Common myeloid progenitor, CD34-positive (primary cell): ENCODE measurements around the gene PRKCA.
A peak's percentile ranks its signal among the peaks of the same experiment; 100 is the strongest.

ENCODE experiments used
- CTCF ChIA-PET: fragments of 350-600 bp; sonication (Branson Sonifier 250); formaldehyde crosslinking; loops from one replicate; lab custom pipeline; 2021; ENCODE audit warnings: antibody characterized with exemption; lab: Charles Lee
- POLR2A ChIA-PET: fragments of 350-600 bp; sonication (Branson Sonifier 250); formaldehyde crosslinking; loops from one replicate; lab custom pipeline; 2021; ENCODE audit warnings: antibody characterized with exemption; lab: Charles Lee
- DNase-seq, 3 donors: peaks; one replicate each; pipeline versions ENCODE4 v3.0.0 to v3.0.0-alpha.2; 2013
- H3K27ac ChIP-seq, 2 experiments: 1 replicate in 1 of 2; 2 replicates in 1 of 2; pipeline ENCODE4 v1.7.0; 2013; ENCODE audit warnings: inconsistent platforms in 2 of 2, low read length in 2 of 2, mild to moderate bottlenecking in 2 of 2, low read depth in 1 of 2, moderate library complexity in 1 of 2; ENCODE audit not compliant: severe bottlenecking in 2 of 2, insufficient read depth in 1 of 2, poor library complexity in 1 of 2
- H3K27me3 ChIP-seq, 5 experiments: replicated peaks in 2 of 5; 1 replicate in 3 of 5; 2 replicates in 2 of 5; pipeline versions ENCODE4 v1.6.1 to v1.7.0; 2013; ENCODE audit warnings: low read length in 4 of 5, mild to moderate bottlenecking in 2 of 5, moderate library complexity in 2 of 5, inconsistent platforms in 1 of 5; ENCODE audit not compliant: insufficient read depth in 5 of 5, control insufficient read depth in 4 of 5
- H3K36me3 ChIP-seq, 4 experiments: 1 replicate in 2 of 4; 2 replicates in 2 of 4; pipeline versions ENCODE4 v1.6.1 to v1.7.0; 2013; ENCODE audit warnings: low read length in 3 of 4, control low read depth in 1 of 4, mild to moderate bottlenecking in 1 of 4; ENCODE audit not compliant: control insufficient read depth in 4 of 4, insufficient read depth in 4 of 4
- H3K4me1 ChIP-seq, 4 experiments: 1 replicate in 3 of 4; 2 replicates in 1 of 4; pipeline versions ENCODE4 v1.6.1 to v1.7.1; 2013; ENCODE audit warnings: low read length in 3 of 4, mild to moderate bottlenecking in 3 of 4, control low read depth in 1 of 4, inconsistent platforms in 1 of 4, moderate library complexity in 1 of 4; ENCODE audit not compliant: control insufficient read depth in 4 of 4, insufficient read depth in 4 of 4; ENCODE audit errors: control extremely low read depth in 1 of 4
- H3K4me3 ChIP-seq, 7 experiments: 1 replicate in 4 of 7; 2 replicates in 3 of 7; pipeline versions ENCODE4 v1.5.1 to v1.7.0; 2013; ENCODE audit warnings: mild to moderate bottlenecking in 7 of 7, low read length in 6 of 7, moderate library complexity in 6 of 7, inconsistent platforms in 2 of 7, low read depth in 2 of 7, control low read depth in 1 of 7; ENCODE audit not compliant: insufficient read depth in 4 of 7, control insufficient read depth in 1 of 7; ENCODE audit errors: extremely low read depth in 1 of 7
- H3K9me3 ChIP-seq, 5 experiments: 1 replicate in 4 of 5; 2 replicates in 1 of 5; pipeline versions ENCODE4 v1.6.1 to v1.7.1; 2013; ENCODE audit warnings: low read length in 4 of 5, mild to moderate bottlenecking in 2 of 5, inconsistent platforms in 1 of 5, low read depth in 1 of 5, moderate library complexity in 1 of 5; ENCODE audit not compliant: control insufficient read depth in 4 of 5, insufficient read depth in 2 of 5; ENCODE audit errors: control extremely low read depth in 1 of 5
- WGBS: methylation state at CpG from one replicate; pipeline ENCODE4 v1.1.5; 2013; ENCODE audit not compliant: insufficient coverage; 5-methylcytosine and 5-hydroxymethylcytosine counted together

The PRKCA gene

DNA sequence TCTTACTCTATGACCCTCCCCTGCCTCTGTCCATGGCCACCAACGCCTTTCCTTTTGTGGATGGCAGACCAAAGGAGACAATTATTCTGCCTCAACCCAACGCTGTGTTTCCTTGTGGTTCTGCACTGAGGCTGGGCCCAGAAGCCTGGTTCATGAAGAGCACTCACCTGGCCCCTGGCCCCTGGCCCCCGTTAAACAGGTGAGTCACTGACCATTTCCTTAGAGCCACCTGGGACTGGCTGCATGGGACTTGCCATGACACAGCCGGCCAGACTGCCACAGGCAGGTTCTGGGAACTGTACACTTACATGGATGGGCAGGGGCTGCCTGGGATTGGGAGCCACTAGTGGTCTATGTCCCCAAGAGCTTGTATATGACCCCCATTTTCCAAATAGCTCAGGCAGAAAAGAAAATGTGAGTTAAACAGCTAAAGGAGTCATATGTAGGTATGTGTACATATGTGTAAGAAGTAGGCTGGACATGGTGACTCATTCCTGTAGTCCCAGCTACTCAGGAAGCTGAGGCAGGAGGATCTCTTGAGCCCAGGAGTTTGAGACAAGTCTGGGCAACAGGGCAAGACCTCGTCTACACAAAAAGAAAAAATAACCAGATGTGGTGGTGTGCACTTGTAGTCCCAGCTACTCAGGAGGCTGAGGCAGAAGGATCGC lies 350.6 kb downstream of the PRKCA start:
- Histone ChIP-seq H3K36me3 (no peaks in the 10 kb centered on the region), H3K4me3 (no peak overlapping the region), H3K9me3 (no peaks in the 10 kb centered on the region), H3K27me3 (no peaks in the 10 kb centered on the region), H3K27ac (no peak overlapping the region), H3K4me1 (no peaks in the 10 kb centered on the region)
- ChIA-PET POLR2A (no interaction called here), CTCF (interaction anchor here (0.6 kb wide), 1 partner anchor 209 kb away, joined by 3 read pairs; no protein-coding TSS in a partner anchor)
- 94% methylated on average over 5 of the region's 6 CpGs for WGBS
- DNase-seq: no peak

DNA sequence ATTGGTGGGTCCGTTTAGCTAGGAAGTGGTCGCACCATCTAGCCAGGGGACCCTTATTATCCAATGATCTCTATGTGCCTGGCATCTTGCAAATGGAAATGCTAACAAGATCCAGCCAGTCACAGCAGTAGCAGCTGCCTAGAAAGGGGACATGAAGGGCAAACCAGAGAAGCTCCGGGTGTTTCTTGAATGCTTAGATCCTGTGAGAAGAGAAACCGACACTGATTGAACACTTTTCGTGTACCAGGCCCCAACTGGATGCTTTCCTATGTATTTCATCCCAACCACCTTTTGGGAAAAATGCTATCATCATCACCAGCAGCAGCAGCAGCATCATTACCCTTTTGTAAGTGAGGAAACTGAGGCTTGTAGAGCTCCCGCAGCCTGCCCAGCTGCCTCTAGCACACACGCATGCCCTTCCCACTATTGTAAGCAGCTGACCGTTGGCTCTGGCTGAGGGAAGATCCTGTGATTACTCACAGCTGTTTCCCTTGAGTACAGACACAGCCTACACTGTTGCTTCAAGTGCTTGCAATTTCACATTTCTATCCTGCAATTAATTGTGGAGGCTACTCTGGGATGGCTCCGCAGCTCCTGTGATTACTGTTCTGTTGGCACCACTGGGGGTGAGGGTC lies 351.8 kb downstream of the PRKCA start:
- no peak for DNase-seq
- no peak overlapping the region for H3K27ac ChIP-seq
- no peaks in the 10 kb centered on the region for H3K36me3 ChIP-seq
- POLR2A ChIA-PET: no interaction called here
- H3K9me3 ChIP-seq: no peaks in the 10 kb centered on the region
- 68% methylated on average over 7 of the region's 9 CpGs for WGBS
- no peaks in the 10 kb centered on the region for H3K27me3 ChIP-seq
- CTCF ChIA-PET: no interaction called here
- no peaks in the 10 kb centered on the region for H3K4me1 ChIP-seq
- no peak overlapping the region for H3K4me3 ChIP-seq

- no peaks in the 10 kb centered on the region for H3K4me1 ChIP-seq
- H3K4me3 ChIP-seq: no peak overlapping the region
- no peak overlapping the region for H3K27ac ChIP-seq
- H3K36me3 ChIP-seq: no peaks in the 10 kb centered on the region
- no peaks in the 10 kb centered on the region for H3K9me3 ChIP-seq
- no peaks in the 10 kb centered on the region for H3K27me3 ChIP-seq
- ChIA-PET CTCF (no interaction called here), POLR2A (no interaction called here)
- no peak for DNase-seq
- 99% methylated on average over 7 of the region's 7 CpGs for WGBS
These were observed 352.4 kb downstream of the PRKCA start for GRCh38 chr17:66654764-66655163.

- WGBS: 67% methylated on average over 1 of the region's 2 CpGs
- H3K36me3 ChIP-seq: no peaks in the 10 kb centered on the region
- no peak overlapping the region for H3K4me3 ChIP-seq
These were observed 353.0 kb downstream of the PRKCA start for GRCh38 chr17:66655461-66655860.

GRCh38 chr17:66655861-66656260 lies 353.4 kb downstream of the PRKCA start:
- no peak for DNase-seq
- Histone ChIP-seq H3K4me1 (no peaks in the 10 kb centered on the region), H3K4me3 (no peak overlapping the region), H3K27me3 (no peaks in the 10 kb centered on the region), H3K36me3 (no peaks in the 10 kb centered on the region), H3K27ac (no peak overlapping the region), H3K9me3 (no peaks in the 10 kb centered on the region)
- ChIA-PET POLR2A (no interaction called here), CTCF (no interaction called here)
- WGBS: 91% methylated on average over 4 of the region's 4 CpGs

More at GRCh38 chr17:66655461-66655860, 353.0 kb downstream of the PRKCA start:
- POLR2A ChIA-PET: no interaction called here
- no peaks in the 10 kb centered on the region for H3K9me3 ChIP-seq
- no peak for DNase-seq
- no peaks in the 10 kb centered on the region for H3K27me3 ChIP-seq
- H3K4me1 ChIP-seq: no peaks in the 10 kb centered on the region
- CTCF ChIA-PET: no interaction called here
- no peak overlapping the region for H3K27ac ChIP-seq

DNA sequence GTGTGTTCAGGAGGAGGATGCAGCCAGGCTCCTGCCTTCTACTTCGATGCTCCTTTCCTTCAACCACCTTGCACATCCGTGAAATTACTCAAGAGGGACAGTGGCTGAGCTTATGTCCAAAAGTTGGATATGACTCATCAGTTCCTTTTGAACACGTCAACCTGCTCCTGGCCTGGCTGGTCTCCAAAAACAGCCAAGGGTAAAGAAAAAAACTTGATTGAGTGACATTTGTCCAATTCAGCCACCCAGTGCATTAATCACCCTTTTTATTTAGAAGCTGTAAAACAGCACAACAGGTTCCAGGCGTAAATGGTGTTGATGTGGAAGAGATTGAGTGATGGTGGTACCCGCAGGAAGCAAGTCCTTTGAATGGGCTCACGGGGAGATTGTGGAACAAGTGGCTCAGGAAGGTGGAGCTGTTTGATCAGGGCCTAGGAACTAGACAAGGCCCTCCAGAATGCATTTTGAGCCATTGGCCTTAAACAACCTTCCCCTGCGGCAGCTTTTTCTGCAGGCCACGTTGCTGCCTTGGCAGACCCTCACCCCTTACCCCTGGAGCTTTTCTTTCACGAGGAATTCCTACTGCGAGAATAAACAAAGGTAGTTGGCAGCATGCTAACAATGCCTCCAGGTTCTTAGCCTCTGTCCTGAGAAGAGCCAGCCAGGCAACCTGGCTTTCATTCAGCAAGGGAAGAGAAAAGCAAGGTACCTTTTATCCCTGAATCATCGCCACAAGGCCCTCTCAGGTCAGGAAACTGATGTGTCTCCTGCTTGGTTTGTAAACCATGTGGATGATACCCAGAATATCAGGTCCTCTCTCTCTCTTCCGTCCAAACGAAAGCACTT lies 359.2 kb downstream of the PRKCA start:
- Histone ChIP-seq H3K27me3 (no peaks in the 10 kb centered on the region), H3K9me3 (no peaks in the 10 kb centered on the region), H3K4me3 (no peak overlapping the region), H3K27ac (no peak overlapping the region), H3K4me1 (peaks cover 3 to 10% (median 9%) of the 10 kb centered on the region in 4 experiments), H3K36me3 (no peaks in the 10 kb centered on the region)
- 81% methylated on average over 12 of the region's 13 CpGs for WGBS
- ChIA-PET POLR2A (no interaction called here), CTCF (no interaction called here)
- peak in 2 of 3 donors; percentile 22 to 42 for DNase-seq

GRCh38 chr17:66662496-66662895 lies 360.1 kb downstream of the PRKCA start:
- no peak for DNase-seq
- H3K4me3 ChIP-seq: no peak overlapping the region

More at GRCh38 chr17:66662496-66662895, 360.1 kb downstream of the PRKCA start:
- POLR2A ChIA-PET: no interaction called here
- Histone ChIP-seq H3K9me3 (no peaks in the 10 kb centered on the region), H3K27me3 (no peaks in the 10 kb centered on the region), H3K36me3 (no peaks in the 10 kb centered on the region), H3K4me1 (peaks cover 3 to 12% (median 10%) of the 10 kb centered on the region in 4 experiments), H3K27ac (no peak overlapping the region)
- CTCF ChIA-PET: interaction anchor here (0.9 kb wide), 1 partner anchor 11 kb away, joined by 3 read pairs; no protein-coding TSS in a partner anchor
- 90% methylated on average over 2 of the region's 5 CpGs for WGBS
